ENCODE data around the gene CBX1.

Gene CBX1

GRCh38 chr17:48122665-48123045 lies 21.4 kb upstream of the CBX1 start:
- no peak for DNase-seq (ENCODE audit: low read depth)
- no peak for TF ChIP-seq CTCF (conservative IDR thresholded peaks at IDR 0.05; ENCODE audit: low read length)
- no peak overlapping the region for H3K4me3 ChIP-seq (ENCODE audit: low read length)

DNA sequence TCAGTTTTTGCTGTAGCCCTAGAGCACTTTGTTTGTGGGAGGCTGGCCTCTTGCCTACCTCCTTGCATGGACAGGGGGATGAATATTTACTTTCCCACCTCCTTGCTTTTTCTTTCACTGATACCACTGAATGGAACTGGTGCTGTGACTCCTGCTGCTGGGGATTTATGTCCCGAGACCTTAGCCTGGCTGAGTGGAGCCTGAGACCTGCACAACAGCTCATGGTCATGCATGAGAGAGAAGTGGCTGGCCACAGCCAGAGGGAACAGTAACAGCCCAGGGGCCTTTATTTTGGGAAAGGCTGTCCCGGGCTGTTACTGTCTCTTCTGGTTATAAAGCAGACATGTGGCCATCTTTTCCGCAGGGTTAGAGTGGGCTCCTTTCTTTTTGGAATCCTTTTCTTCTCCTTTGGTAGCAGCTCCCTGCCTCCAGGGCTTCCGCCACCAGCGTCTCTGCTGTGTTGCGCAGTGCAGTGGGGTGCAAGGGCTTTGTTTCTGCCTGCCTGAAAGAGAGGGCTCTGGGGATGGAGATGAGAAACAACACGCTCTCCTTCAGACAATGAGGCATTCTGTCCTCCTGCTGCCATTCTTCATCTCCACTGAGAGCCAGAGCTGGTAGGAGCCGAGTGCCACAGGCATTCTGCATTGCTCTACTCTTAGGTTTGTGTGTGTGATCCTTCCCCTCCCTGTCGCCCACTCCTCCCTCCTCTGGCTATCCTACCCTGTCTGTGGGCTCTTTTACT lies 20.8 kb upstream of the CBX1 start:
- H3K4me3 ChIP-seq (ENCODE audit: low read length) = no peak overlapping the region
- no peak for DNase-seq (ENCODE audit: low read depth)
- no peak for TF ChIP-seq CTCF (conservative IDR thresholded peaks at IDR 0.05; ENCODE audit: low read length)

GRCh38 chr17:48113201-48113676 lies 12.0 kb upstream of the CBX1 start:
- no peak overlapping the region for H3K4me3 ChIP-seq (ENCODE audit: low read length)
- no peak for TF ChIP-seq CTCF (conservative IDR thresholded peaks at IDR 0.05; ENCODE audit: low read length)
- no peak for DNase-seq (ENCODE audit: low read depth)

GRCh38 chr17:48111937-48112241 lies 10.6 kb upstream of the CBX1 start:
- no peak for TF ChIP-seq CTCF (conservative IDR thresholded peaks at IDR 0.05; ENCODE audit: low read length)
- DNase-seq (ENCODE audit: low read depth) = no peak
- no peak overlapping the region for H3K4me3 ChIP-seq (ENCODE audit: low read length)

DNA sequence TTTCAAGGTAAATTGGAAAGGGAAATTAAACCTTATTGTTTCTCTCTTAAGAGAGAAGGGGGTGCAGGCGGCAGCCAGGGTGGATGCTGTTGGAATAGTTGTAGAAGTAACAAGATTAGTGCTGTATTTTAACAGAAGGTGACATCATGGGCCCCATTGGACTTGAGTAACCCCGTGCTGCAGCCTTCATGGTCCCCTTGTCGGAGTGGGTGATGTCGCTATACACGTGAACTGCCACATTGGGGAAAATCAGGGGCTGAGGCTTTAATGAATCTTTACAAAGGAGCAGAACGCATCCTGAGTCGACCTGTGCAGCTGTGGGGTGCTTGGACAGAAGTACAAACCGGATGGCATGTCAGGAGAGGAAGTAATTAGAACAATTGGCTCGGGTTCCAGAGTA lies 9.5 kb upstream of the CBX1 start:
- no peak for DNase-seq (ENCODE audit: low read depth)
- no peak overlapping the region for H3K4me3 ChIP-seq (ENCODE audit: low read length)
- TF ChIP-seq CTCF (conservative IDR thresholded peaks at IDR 0.05; ENCODE audit: low read length) = no peak

- no peak for TF ChIP-seq CTCF (conservative IDR thresholded peaks at IDR 0.05; ENCODE audit: low read length)
- peak within 1 kb of the TSS; percentile 87 for H3K4me3 ChIP-seq (ENCODE audit: low read length)
Measured at GRCh38 chr17:48107137-48108055, 6.1 kb upstream of the CBX1 start, which contains the start of gene SNX11. TSS of gene SNX11 (plus strand) at chr17:48107766. CDS start at chr17:48112044, 4,278 bp downstream.

More at GRCh38 chr17:48107137-48108055, 6.1 kb upstream of the CBX1 start, which contains the start of gene SNX11:
- DNase-seq (ENCODE audit: low read depth) = peak; percentile 70
